ENCODE measurements around the gene MMP27.

The MMP27 gene

GRCh38 chr11:102685338-102685737 is 20.2 kb downstream of the MMP27 start:
- no peaks in the 10 kb centered on the region for H3K27me3 ChIP-seq (ENCODE audit: insufficient read depth, low read depth, severe bottlenecking)
- no peak overlapping the region for H3K4me3 ChIP-seq (ENCODE audit: low read depth, low read length)
- H3K27ac ChIP-seq, result no peak overlapping the region
- DNase-seq, result no peak
- H3K36me3 ChIP-seq, result no peaks in the 10 kb centered on the region
- no peaks in the 10 kb centered on the region for H3K9me3 ChIP-seq (ENCODE audit: severe bottlenecking)
- no peak for TF ChIP-seq CTCF (IDR thresholded peaks at IDR 0.05; ENCODE audit: low read depth, low read length)

- no peak for DNase-seq
- H3K27ac ChIP-seq, result no peak overlapping the region
Measured at GRCh38 chr11:102683277-102683676, 22.3 kb downstream of the MMP27 start.

GRCh38 chr11:102680945-102681344 is 24.6 kb downstream of the MMP27 start:
- Histone ChIP-seq H3K36me3 (no peaks in the 10 kb centered on the region), H3K4me3 (ENCODE audit: low read depth, low read length) (no peak overlapping the region), H3K9me3 (ENCODE audit: severe bottlenecking) (no peaks in the 10 kb centered on the region), H3K27ac (no peak overlapping the region), H3K27me3 (ENCODE audit: insufficient read depth, low read depth, severe bottlenecking) (no peaks in the 10 kb centered on the region)
- DNase-seq, result no peak
- no peak for TF ChIP-seq CTCF (IDR thresholded peaks at IDR 0.05; ENCODE audit: low read depth, low read length)

More at GRCh38 chr11:102683277-102683676, 22.3 kb downstream of the MMP27 start:
- H3K4me3 ChIP-seq (ENCODE audit: low read depth, low read length), result no peak overlapping the region
- no peaks in the 10 kb centered on the region for H3K36me3 ChIP-seq
- no peaks in the 10 kb centered on the region for H3K9me3 ChIP-seq (ENCODE audit: severe bottlenecking)
- no peaks in the 10 kb centered on the region for H3K27me3 ChIP-seq (ENCODE audit: insufficient read depth, low read depth, severe bottlenecking)
- peak; percentile 32; the same call in 1 of the 2 replicates for TF ChIP-seq CTCF (IDR thresholded peaks at IDR 0.05; ENCODE audit: low read depth, low read length)

GRCh38 chr11:102678022-102678421 is 27.5 kb downstream of the MMP27 start:
- no peak for DNase-seq
- Histone ChIP-seq H3K9me3 (ENCODE audit: severe bottlenecking) (no peaks in the 10 kb centered on the region), H3K36me3 (no peaks in the 10 kb centered on the region), H3K4me3 (ENCODE audit: low read depth, low read length) (no peak overlapping the region), H3K27me3 (ENCODE audit: insufficient read depth, low read depth, severe bottlenecking) (no peaks in the 10 kb centered on the region), H3K27ac (no peak overlapping the region)
- TF ChIP-seq CTCF (IDR thresholded peaks at IDR 0.05; ENCODE audit: low read depth, low read length), result no peak

GRCh38 chr11:102676084-102676483 is 29.5 kb downstream of the MMP27 start:
- no peak for TF ChIP-seq CTCF (IDR thresholded peaks at IDR 0.05; ENCODE audit: low read depth, low read length)
- Histone ChIP-seq H3K27ac (no peak overlapping the region), H3K27me3 (ENCODE audit: insufficient read depth, low read depth, severe bottlenecking) (no peaks in the 10 kb centered on the region), H3K36me3 (no peaks in the 10 kb centered on the region), H3K9me3 (ENCODE audit: severe bottlenecking) (no peaks in the 10 kb centered on the region), H3K4me3 (ENCODE audit: low read depth, low read length) (no peak overlapping the region)
- DNase-seq, result peak; percentile 21

GRCh38 chr11:102669664-102670063 is 35.9 kb downstream of the MMP27 start:
- Histone ChIP-seq H3K9me3 (ENCODE audit: severe bottlenecking) (no peaks in the 10 kb centered on the region), H3K4me3 (ENCODE audit: low read depth, low read length) (no peak overlapping the region), H3K27me3 (ENCODE audit: insufficient read depth, low read depth, severe bottlenecking) (no peaks in the 10 kb centered on the region), H3K36me3 (no peaks in the 10 kb centered on the region), H3K27ac (no peak overlapping the region)
- DNase-seq, result no peak
- no peak for TF ChIP-seq CTCF (IDR thresholded peaks at IDR 0.05; ENCODE audit: low read depth, low read length)

All from WERI-Rb-1 (cell line).